CD4-positive, alpha-beta T cell (primary cell): Measurements from ENCODE around the gene ZFP14. TPM values are rescaled to one million over a fixed set of nuclear protein-coding genes. Genes with fewer than 3 reads are reported as not detected.
"Not testable (repeated sequence)": the region's sequence is repeated elsewhere in the genome, so short reads cannot be mapped to it uniquely, and the experiment has no call there.

Source experiments
- ATAC-seq: fragments of 200-7000 bp; cut with Tn5 transposase; one replicate; pipeline ENCODE4 v1.10.0; 2022; ENCODE audit warnings: mild to moderate bottlenecking; ENCODE audit not compliant: poor library complexity
- CTCF ChIA-PET: fragments of 350-600 bp; sonication (Branson Sonifier 250); formaldehyde crosslinking; loops from one replicate; lab custom pipeline; 2021; ENCODE audit warnings: antibody characterized with exemption, inconsistent platforms; lab: Charles Lee
- POLR2A ChIA-PET: fragments of 350-600 bp; sonication (Branson Sonifier 250); formaldehyde crosslinking; loops from one replicate; lab custom pipeline; 2021; ENCODE audit warnings: antibody characterized with exemption, inconsistent platforms; lab: Charles Lee
- DNase-seq, 14 experiments: peaks; one replicate each; pipeline ENCODE4 v3.0.0-alpha.2; 2013 to 2020; ENCODE audit warnings: mixed read lengths in 2 of 14
- H3K27ac ChIP-seq, 2 donors: one replicate each; pipeline versions ENCODE4 v1.5.1 to v1.7.0; 2013; ENCODE audit warnings: low read length in 2 of 2, low read depth in 1 of 2, mild to moderate bottlenecking in 1 of 2
- H3K27me3 ChIP-seq, 2 experiments: 1 replicate in 1 of 2; 2 replicates in 1 of 2; pipeline versions ENCODE4 v1.6.1 to v1.7.0; 2013; ENCODE audit warnings: low read length in 2 of 2, control low read depth in 1 of 2, mild to moderate bottlenecking in 1 of 2, moderate library complexity in 1 of 2; ENCODE audit not compliant: insufficient read depth in 2 of 2, control insufficient read depth in 1 of 2
- H3K36me3 ChIP-seq: one replicate; pipeline ENCODE4 v1.6.1; 2013; ENCODE audit warnings: low read length, control low read depth; ENCODE audit not compliant: insufficient read depth
- H3K4me1 ChIP-seq: one replicate; pipeline ENCODE4 v1.6.1; 2013; ENCODE audit warnings: low read length, control low read depth; ENCODE audit not compliant: insufficient read depth
- H3K4me3 ChIP-seq: one replicate; pipeline ENCODE4 v1.5.1; 2013; ENCODE audit warnings: mild to moderate bottlenecking, low read length, moderate library complexity
- H3K9me3 ChIP-seq, 2 experiments: 1 replicate in 1 of 2; 2 replicates in 1 of 2; pipeline versions ENCODE4 v1.6.1 to v1.7.0; 2013; ENCODE audit warnings: low read length in 2 of 2, mild to moderate bottlenecking in 2 of 2, control low read depth in 1 of 2, moderate library complexity in 1 of 2; ENCODE audit not compliant: control insufficient read depth in 1 of 2, insufficient read depth in 1 of 2
- H3K27ac Mint-ChIP-seq: one replicate; pipeline ENCODE4 v1.8.0; 2020; ENCODE audit warnings: mixed read lengths
- H3K27me3 Mint-ChIP-seq: one replicate; pipeline ENCODE4 v1.8.0; 2021; ENCODE audit warnings: mixed read lengths
- H3K36me3 Mint-ChIP-seq: one replicate; pipeline ENCODE4 v1.8.0; 2021; ENCODE audit warnings: low read depth, mixed read lengths
- H3K4me1 Mint-ChIP-seq: one replicate; pipeline ENCODE4 v1.8.0; 2021; ENCODE audit warnings: low read depth, mixed read lengths
- H3K4me3 Mint-ChIP-seq: one replicate; pipeline ENCODE4 v1.8.0; 2020; ENCODE audit warnings: mild to moderate bottlenecking, mixed read lengths
- H3K9me3 Mint-ChIP-seq: one replicate; pipeline ENCODE4 v1.8.0; 2020; ENCODE audit warnings: mixed read lengths
- intact Hi-C, 2 experiments: fragments of 100-400 bp; cut with DNase I in 1 of 2; cut with micrococcal nuclease in 1 of 2; formaldehyde crosslinking; loops; one replicate each; pipeline versions ENCODE4 v1.15.1 to v1.9.0; 2023 to 2025; cut with DNase I, micrococcal nuclease
- total RNA-seq, 174 experiments: library from RNA in 2 of 174; stranded (reverse) in 2 of 174; gene quantifications; one replicate each; pipeline ENCODE4 v1.2.3 and lab custom pipeline; 2021 to 2026

ZFP14 gene
- total RNA-seq, 2 experiments from 2014 or later: 3.7 to 4.4 TPM

GRCh38 chr19:36314053-36314452 is 64.9 kb downstream of the ZFP14 start:
- CTCF ChIA-PET: not testable (repeated sequence)

GRCh38 chr19:36311098-36311760 is 67.8 kb downstream of the ZFP14 start:
- intact Hi-C loops, POLR2A ChIA-PET, DNase-seq, H3K4me1 ChIP-seq, H3K36me3 Mint-ChIP-seq, H3K4me3 Mint-ChIP-seq, H3K27me3 ChIP-seq, CTCF ChIA-PET, H3K9me3 Mint-ChIP-seq, H3K27me3 Mint-ChIP-seq, H3K27ac ChIP-seq, H3K4me3 ChIP-seq, H3K4me1 Mint-ChIP-seq, H3K36me3 ChIP-seq, H3K27ac Mint-ChIP-seq, ATAC-seq, H3K9me3 ChIP-seq: not testable (repeated sequence)

More at GRCh38 chr19:36314053-36314452, 64.9 kb downstream of the ZFP14 start:
- H3K36me3 ChIP-seq, H3K9me3 Mint-ChIP-seq, intact Hi-C loops, H3K27ac ChIP-seq, H3K27me3 Mint-ChIP-seq, ATAC-seq, H3K4me3 Mint-ChIP-seq, POLR2A ChIA-PET, DNase-seq, H3K4me1 Mint-ChIP-seq, H3K27ac Mint-ChIP-seq, H3K4me1 ChIP-seq, H3K27me3 ChIP-seq, H3K4me3 ChIP-seq: not testable (repeated sequence)
- H3K36me3 Mint-ChIP-seq: peaks cover 13% of the 10 kb centered on the region
- peaks cover 0 to 13% of the 10 kb centered on the region in 2 experiments for H3K9me3 ChIP-seq

- intact Hi-C loops, H3K27ac ChIP-seq, H3K4me1 Mint-ChIP-seq, DNase-seq, H3K4me3 Mint-ChIP-seq, POLR2A ChIA-PET, H3K36me3 ChIP-seq, ATAC-seq, H3K27ac Mint-ChIP-seq, H3K27me3 ChIP-seq, H3K27me3 Mint-ChIP-seq, CTCF ChIA-PET, H3K36me3 Mint-ChIP-seq, H3K4me3 ChIP-seq, H3K4me1 ChIP-seq, H3K9me3 ChIP-seq, H3K9me3 Mint-ChIP-seq: not testable (repeated sequence)
Observed at GRCh38 chr19:36310416-36310990, 68.5 kb downstream of the ZFP14 start.

- H3K36me3 ChIP-seq, CTCF ChIA-PET, ATAC-seq, H3K4me1 ChIP-seq, H3K9me3 ChIP-seq, H3K4me3 Mint-ChIP-seq, H3K27me3 ChIP-seq, POLR2A ChIA-PET, H3K4me1 Mint-ChIP-seq, H3K27ac Mint-ChIP-seq, intact Hi-C loops, H3K36me3 Mint-ChIP-seq, H3K27ac ChIP-seq, H3K9me3 Mint-ChIP-seq, DNase-seq, H3K27me3 Mint-ChIP-seq, H3K4me3 ChIP-seq: not testable (repeated sequence)
Observed at GRCh38 chr19:36309759-36310158, 69.2 kb downstream of the ZFP14 start.

- H3K27ac Mint-ChIP-seq, POLR2A ChIA-PET: not testable (repeated sequence)
Observed at GRCh38 chr19:36309309-36309708, 69.7 kb downstream of the ZFP14 start.

GRCh38 chr19:36292317-36292716 is 86.7 kb downstream of the ZFP14 start:
- intact Hi-C loops, H3K36me3 ChIP-seq, POLR2A ChIA-PET, H3K27me3 ChIP-seq, H3K4me1 Mint-ChIP-seq, ATAC-seq, H3K9me3 Mint-ChIP-seq, DNase-seq, H3K27ac Mint-ChIP-seq, H3K36me3 Mint-ChIP-seq, CTCF ChIA-PET, H3K4me3 ChIP-seq, H3K4me1 ChIP-seq, H3K4me3 Mint-ChIP-seq, H3K27ac ChIP-seq, H3K9me3 ChIP-seq, H3K27me3 Mint-ChIP-seq: not testable (repeated sequence)

More at GRCh38 chr19:36309309-36309708, 69.7 kb downstream of the ZFP14 start:
- ATAC-seq, intact Hi-C loops, H3K36me3 Mint-ChIP-seq, H3K4me1 Mint-ChIP-seq, H3K4me1 ChIP-seq, CTCF ChIA-PET, H3K36me3 ChIP-seq, H3K4me3 Mint-ChIP-seq, H3K4me3 ChIP-seq, H3K27me3 ChIP-seq, H3K9me3 Mint-ChIP-seq, H3K9me3 ChIP-seq, H3K27ac ChIP-seq, H3K27me3 Mint-ChIP-seq: not testable (repeated sequence)
- DNase-seq: peak in 1 of 14 experiments; percentile 1
